ENCODE measurements around the gene TMEM253. TPM values are rescaled to one million over a fixed set of nuclear protein-coding genes. Genes with fewer than 3 reads are reported as not detected.

Gene TMEM253
- total RNA-seq, 1 donor from 2014 or later: not detected

DNA sequence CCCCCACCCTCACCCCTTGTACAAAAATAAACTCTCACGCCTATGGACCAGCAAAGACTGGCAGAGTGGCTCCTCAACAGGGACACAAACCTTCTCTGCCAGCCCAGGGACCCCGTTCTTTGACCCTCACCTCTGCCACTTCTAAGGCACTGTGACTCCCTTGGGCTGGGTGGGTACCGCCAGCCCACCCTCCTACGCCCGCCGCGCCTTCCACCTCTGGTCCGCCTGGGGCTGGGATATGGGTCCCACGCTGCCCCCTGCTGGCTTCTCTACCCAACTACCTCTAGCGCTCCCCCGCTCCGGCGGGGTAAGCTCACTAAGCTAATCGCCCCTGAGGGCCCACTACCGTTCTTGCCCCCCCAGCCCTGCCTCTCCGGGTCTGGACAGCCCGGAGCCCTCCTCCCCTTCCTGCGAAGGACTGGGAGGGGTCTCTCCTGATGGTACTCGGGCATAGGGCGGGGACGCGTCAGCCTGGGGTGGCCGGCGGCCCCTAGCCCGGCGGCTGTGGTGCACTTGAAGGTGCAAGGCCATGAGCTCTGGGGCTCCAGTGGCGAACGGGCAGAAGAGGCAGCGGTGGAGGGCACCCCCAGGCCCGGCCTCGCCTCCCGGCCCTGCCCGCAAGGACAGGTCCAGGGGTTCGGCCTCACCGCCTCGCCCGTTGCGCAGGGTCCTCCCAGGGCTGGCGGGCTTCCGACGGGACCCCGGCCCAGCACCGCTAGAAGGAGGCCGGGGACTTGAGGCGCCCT lies 10.5 kb upstream of the TMEM253 start:
- DNase-seq (ENCODE audit: extremely low spot score in 2 of 2): no peak
- Histone ChIP-seq H3K4me1 (peaks cover 7% of the 10 kb centered on the region), H3K4me3 (no peak overlapping the region), H3K27me3 (no peaks in the 10 kb centered on the region), H3K9me3 (no peaks in the 10 kb centered on the region), H3K27ac (no peak overlapping the region), H3K36me3 (peaks cover 0 to 40% of the 10 kb centered on the region in 2 donors)
- TF ChIP-seq POLR2A (IDR thresholded peaks at IDR 0.05) (no peak), POLR2AphosphoS5 (IDR thresholded peaks at IDR 0.05; ENCODE audit: insufficient read depth in 1 of 2, low read depth in 1 of 2) (peak in 1 of 2 donors; percentile 30)
- TF ChIP-seq, protein P1, sequence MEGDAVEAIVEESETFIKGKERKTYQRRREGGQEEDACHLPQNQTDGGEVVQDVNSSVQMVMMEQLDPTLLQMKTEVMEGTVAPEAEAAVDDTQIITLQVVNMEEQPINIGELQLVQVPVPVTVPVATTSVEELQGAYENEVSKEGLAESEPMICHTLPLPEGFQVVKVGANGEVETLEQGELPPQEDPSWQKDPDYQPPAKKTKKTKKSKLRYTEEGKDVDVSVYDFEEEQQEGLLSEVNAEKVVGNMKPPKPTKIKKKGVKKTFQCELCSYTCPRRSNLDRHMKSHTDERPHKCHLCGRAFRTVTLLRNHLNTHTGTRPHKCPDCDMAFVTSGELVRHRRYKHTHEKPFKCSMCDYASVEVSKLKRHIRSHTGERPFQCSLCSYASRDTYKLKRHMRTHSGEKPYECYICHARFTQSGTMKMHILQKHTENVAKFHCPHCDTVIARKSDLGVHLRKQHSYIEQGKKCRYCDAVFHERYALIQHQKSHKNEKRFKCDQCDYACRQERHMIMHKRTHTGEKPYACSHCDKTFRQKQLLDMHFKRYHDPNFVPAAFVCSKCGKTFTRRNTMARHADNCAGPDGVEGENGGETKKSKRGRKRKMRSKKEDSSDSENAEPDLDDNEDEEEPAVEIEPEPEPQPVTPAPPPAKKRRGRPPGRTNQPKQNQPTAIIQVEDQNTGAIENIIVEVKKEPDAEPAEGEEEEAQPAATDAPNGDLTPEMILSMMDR (IDR thresholded peaks at IDR 0.05): peak in 1 of 3 experiments; percentile 23
- intact Hi-C loops (cut with DNase I): loop anchor here (5.0 kb wide), 1 partner anchor 73 kb away; no protein-coding TSS in a partner anchor

DNA sequence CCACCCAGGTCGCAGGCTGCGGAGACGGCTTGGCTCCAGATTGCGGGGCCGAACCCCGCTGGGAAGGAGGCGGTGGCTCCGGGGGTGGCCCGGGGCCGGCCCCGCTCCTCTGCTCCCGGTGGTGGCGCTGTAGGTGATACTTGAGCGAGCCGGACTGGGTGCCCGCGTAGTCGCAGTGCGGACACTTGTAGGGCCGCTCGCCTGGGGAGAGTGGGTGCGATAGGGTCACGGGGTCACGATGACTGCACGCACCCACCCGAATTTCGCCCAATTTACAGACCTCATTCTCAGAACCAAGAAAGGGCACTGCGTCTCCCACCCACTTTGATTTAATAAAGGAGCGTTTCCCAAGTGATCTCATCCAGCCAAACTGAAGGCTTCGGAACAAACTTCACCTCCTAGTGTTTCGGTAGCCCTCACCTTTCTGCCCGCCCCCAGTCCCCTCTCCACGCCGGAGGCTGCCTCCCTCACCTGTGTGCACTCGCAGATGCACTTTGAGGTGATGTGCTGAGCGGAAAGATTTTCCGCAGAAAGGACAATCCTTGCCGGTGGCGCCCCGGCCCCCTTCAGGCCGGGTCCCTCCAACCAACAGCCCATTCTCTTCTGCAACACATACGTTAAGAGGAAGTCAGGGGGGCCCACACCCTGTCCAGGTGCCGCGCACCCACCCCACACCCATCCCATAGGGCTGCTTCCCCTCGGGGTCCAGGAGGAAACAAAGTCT lies 9.8 kb upstream of the TMEM253 start:
- no peaks in the 10 kb centered on the region for H3K9me3 ChIP-seq

DNA sequence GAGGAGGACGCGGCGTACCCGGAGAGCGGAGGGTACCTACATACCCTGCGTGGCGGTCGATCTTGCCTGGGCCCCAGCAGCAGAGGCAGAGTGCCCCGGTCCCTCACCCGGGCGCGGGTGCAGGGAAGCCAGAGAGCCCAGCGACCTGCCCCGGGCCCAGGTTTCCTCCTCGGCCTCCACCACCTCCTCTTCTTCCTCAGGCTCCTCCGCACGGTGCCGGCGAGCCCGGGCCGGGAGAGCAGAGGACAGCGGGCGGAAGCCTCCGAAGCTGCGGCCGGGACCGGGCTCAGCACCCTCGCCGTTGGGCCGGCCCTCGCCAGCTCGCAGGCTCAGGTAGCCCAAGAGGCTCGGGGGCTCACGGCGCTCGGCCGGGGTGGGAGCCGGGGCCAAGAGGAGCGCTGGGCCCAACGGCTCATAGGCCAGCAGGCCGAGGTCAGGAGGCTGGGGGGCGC lies 9.0 kb upstream of the TMEM253 start:
- Histone ChIP-seq H3K27ac (peak overlapping the region; percentile 31), H3K9me3 (no peaks in the 10 kb centered on the region), H3K27me3 (no peaks in the 10 kb centered on the region), H3K36me3 (peaks cover 0 to 28% of the 10 kb centered on the region in 2 donors), H3K4me3 (no peak overlapping the region), H3K4me1 (peaks cover 19% of the 10 kb centered on the region)
- intact Hi-C loops (cut with DNase I): loop anchor here (5.0 kb wide), 1 partner anchor 75 kb away; no protein-coding TSS in a partner anchor
- no peak for DNase-seq (ENCODE audit: extremely low spot score in 2 of 2)
- TF ChIP-seq POLR2A (IDR thresholded peaks at IDR 0.05) (no peak), POLR2AphosphoS5 (IDR thresholded peaks at IDR 0.05; ENCODE audit: insufficient read depth in 1 of 2, low read depth in 1 of 2) (no peak)
- TF ChIP-seq, protein P1 (IDR thresholded peaks at IDR 0.05): no peak

More for the DNA sequence above, 9.8 kb upstream of the TMEM253 start:
- DNase-seq (ENCODE audit: extremely low spot score in 2 of 2): no peak
- no peak for TF ChIP-seq POLR2A (IDR thresholded peaks at IDR 0.05)
- no peak for TF ChIP-seq POLR2AphosphoS5 (IDR thresholded peaks at IDR 0.05; ENCODE audit: insufficient read depth in 1 of 2, low read depth in 1 of 2)
- TF ChIP-seq, protein P1 (IDR thresholded peaks at IDR 0.05): no peak
- Histone ChIP-seq H3K27ac (no peak overlapping the region), H3K27me3 (no peaks in the 10 kb centered on the region), H3K4me1 (peaks cover 12% of the 10 kb centered on the region), H3K4me3 (no peak overlapping the region), H3K36me3 (peaks cover 0 to 33% of the 10 kb centered on the region in 2 donors)
- intact Hi-C loops (cut with DNase I): loop anchor here (5.0 kb wide), 1 partner anchor 74 kb away; no protein-coding TSS in a partner anchor

DNA sequence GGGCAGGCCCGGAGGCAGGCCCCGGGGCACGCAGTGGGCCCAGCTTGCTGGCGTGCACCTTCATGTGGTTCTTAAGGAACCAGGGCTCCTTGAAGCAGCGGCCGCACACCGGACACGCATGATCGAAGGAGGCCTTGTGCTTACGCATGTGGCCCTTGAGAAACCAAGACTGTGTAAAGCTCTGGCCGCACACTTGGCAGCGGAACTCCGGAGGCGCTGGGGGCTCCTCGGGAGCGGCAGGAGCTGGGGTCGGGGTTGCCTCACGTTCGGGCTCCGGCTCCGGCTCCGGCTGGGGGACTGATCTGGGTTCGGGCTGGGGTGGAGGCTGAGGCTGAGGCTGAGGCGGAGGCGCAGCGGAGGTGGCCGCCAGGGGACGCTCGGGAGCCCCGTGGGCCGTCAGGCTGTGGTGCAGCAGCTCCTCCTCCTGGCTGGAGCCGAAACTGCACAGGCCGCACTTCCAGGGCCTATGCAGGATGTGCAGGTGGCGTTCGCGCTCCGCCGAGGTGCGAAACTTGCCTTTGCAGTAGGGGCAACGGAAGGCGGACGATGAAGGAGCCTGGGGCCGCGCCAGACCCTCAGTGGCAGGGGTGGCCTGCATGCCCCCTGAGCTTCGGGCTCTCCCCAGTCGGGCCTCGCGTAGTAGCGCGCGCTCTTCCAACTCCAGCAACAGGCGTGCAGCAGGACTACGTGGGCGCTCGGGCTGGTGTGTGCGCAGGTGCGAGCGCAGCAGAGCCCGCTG lies 8.4 kb upstream of the TMEM253 start:
- Histone ChIP-seq H3K9me3 (no peaks in the 10 kb centered on the region), H3K4me3 (no peak overlapping the region), H3K27me3 (no peaks in the 10 kb centered on the region), H3K4me1 (peaks cover 25% of the 10 kb centered on the region), H3K27ac (peak overlapping the region; percentile 31), H3K36me3 (peaks cover 0 to 28% of the 10 kb centered on the region in 2 donors)
- DNase-seq (ENCODE audit: extremely low spot score in 2 of 2): peak in 1 of 2 donors; percentile 86
- TF ChIP-seq, protein P1 (IDR thresholded peaks at IDR 0.05): peak; percentile 99 to 100 (median 100)
- no peak for TF ChIP-seq POLR2A (IDR thresholded peaks at IDR 0.05)
- TF ChIP-seq POLR2AphosphoS5 (IDR thresholded peaks at IDR 0.05; ENCODE audit: insufficient read depth in 1 of 2, low read depth in 1 of 2): peak; percentile 35 to 58
- intact Hi-C loops (cut with DNase I): loop anchor here (5.0 kb wide), 1 partner anchor 75 kb away; no protein-coding TSS in a partner anchor

Data from vagina (tissue), 2 donors.